HG02981 (cell line): ENCODE measurements around the gene CTIF.

Experiments used
- ATAC-seq: cut with Tn5 transposase; IDR thresholded peaks from one replicate; pipeline ENCODE4 v1.9.1; 2021; ENCODE audit warnings: mild to moderate bottlenecking, moderate library complexity; ENCODE audit not compliant: unreplicated experiment

Gene CTIF

DNA sequence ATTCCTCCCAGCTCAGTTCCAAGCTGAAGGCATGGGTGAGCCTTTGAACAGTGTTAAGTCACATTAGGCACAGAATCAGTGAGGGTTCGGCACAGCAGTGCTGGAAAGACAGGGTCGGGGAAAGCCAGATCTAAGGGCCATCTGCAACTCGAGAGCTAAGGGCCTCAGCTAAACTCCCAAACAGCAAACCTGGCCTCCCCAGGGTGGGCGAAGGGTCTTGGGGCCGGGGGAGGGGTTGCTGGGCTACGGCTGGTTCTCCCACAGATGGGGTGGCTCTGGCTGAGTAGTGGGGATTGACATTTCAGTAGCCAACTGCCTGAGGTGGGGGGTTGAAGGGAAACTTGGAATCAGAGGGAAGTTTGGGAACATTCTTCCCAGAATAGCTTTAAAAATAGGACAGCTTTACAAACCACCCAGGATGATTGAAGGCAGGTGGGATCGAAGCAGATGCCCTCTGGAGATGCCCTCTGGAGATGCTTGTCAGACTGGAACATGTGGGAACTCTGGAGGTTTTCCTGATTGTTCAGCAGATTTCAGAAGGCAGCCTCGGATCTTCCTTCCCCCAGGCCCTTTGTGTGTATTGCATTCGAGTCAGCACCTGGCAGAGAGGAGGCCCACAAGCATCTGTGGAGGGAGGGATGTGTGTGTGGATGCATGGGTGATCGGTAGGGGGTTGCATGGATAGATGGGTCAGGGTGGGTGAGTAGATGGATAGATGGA is 255.6 kb downstream of the CTIF start:
- no peak for ATAC-seq

DNA sequence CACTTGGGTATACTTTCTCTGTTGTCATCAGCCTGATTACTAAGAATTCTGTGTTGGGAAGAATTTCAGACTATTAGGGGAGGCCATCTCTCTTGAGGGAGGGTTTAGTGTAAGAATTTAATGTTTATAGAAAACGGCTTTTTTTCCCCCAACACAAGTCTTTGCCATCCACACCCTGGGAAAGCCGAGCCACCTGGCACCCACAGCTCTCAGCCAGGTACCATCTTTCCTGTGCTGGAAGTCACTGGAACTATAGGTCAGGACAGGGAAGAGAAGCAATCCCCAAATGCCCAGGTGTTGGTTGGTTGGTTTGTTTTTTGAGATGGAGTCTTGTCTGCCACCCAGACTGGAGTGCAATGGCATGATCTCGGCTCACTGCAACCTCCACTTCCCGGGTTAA is 256.9 kb downstream of the CTIF start:
- no peak for ATAC-seq

DNA sequence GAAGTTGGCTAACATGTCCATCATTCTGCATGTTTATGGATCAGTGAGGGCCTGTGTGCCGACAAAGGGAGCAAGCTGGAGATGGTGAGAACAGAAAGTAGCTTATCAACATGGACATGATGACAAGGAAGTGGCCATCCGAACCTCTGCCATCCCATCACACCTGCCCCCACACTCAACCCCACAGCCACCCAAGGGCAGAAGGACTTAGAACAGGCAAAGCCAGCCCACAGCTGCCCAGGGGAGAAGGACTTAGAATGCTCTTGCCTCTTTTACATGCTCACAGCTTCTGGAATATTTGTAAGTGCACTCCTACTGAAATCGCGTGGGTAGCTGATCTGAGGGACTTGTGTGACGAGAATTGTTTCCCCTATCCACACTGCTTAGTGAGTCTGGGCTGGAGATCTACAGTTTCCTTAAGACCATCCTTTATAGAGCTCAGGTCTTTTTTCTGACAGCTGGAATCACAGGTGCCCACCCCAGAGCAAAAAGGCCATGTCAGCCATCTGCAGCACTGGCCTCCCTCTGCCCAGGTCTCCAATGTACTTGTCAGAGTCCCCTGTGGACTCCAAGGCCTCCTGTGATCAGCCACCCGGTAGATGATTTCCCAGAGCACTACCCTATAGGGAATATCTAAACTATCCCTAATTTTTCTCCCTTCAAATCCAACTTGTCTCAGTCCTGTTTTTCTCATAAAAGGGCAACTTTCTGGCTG is 257.8 kb downstream of the CTIF start:
- no peak for ATAC-seq

DNA sequence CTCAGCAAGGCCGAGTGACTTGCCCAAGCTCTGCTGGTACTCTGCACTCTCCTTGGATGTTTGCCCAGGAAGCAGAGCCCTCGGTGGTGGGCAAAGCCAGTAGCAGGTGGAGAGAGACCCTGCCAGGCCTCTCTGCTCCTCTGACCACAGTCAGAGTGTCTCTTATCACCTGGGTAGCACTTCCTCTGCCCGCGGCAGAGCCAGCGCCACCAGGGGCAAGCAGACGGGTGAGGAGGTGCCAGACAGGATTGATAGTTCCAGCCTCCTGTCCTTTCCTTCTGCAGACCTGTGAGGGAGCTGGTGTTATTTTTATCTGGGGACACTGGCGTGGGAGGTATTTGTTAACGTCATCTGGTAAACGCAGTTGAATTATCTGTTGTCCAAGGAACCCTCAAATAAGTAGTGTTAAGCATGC is 259.0 kb downstream of the CTIF start:
- ATAC-seq: no peak

DNA sequence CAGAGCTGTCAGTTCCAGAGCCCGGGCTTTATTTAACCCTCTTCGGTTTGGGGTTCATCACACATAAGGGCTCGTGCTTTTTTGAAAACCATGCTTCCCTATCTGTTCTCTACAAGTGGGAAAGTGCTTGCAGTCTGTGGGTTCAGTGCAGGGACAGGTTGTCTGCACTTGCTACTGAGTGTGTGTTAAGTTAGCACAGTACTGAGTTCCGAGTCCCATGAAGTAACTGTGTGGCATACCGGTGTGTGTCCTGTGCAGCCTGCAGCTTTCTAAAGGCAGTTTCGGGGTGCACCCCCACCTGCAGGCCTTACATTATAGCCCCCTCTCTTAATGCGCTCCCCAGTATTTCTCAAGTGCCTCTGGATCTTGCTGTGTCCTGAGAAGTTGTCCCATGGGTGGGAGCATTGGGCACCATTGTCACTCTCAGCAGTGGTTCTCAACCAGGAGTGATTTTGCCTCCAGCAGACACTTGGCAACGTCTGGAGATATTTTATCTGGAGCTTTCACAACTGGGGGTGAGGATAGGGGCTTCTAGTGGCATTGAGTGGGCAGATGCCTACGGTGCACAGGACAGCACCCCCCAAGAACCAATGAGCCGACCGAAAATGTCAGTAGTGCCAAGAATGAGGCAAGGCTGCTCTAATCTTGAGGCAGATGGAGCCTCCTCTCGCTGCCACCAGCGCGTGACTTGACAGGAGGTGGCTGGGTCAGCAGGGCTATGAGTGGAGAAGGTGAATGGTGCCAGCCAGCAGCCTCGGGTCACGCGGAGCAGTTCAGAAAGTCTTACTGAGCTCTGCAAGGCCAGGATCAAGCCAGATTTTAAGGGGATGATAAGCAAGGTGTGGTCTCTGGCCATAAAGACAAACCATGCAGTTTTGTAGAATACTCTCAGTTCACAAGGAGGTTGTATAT is 259.8 kb downstream of the CTIF start:
- no peak for ATAC-seq

DNA sequence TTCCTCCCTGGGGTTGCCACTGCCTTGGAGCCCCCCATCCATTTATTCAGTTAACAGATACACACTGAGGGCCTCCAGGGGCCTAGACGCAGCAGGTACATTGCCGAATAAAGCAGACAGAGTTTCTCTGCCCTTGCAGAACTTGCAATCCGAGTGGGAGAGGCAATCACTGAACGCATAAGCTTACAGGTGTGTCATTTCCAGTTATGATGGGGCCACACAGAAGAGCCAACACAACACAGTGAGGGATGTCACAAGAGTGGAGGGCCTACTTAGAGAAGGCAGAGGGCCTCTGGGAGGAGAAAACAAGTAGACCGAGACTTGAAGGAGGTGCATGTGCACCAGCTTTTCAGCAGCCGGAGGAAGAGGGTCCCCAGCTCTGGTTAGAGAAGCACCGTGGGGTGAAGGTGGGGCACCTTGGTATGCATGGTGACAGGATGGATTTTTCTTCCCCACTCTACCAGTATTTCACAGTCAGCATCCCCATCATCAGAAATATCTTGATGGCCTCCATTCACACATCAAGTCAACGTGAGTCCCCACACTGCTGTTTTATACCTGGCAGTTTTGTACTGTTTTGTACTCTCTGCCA is 261.0 kb downstream of the CTIF start:
- ATAC-seq: no peak

DNA sequence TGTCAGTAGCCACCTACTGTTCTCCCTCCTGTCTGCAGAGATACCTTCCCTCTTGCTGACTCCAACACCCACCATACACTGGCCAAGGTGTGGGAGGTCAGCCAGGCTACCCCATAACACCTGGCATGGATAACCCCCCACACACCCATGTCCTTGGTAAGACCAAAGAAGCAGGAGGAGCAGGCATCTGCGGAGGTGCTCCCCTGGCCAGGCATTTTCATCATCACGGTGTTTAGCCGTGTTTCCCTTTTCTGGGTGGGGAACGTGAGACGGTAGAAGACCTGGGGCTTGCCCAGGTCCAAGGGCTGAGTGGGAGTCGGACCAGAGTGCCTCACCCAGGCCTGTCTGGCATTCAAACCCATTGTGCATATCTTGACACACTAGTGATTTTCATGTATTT is 261.6 kb downstream of the CTIF start:
- ATAC-seq: no peak

DNA sequence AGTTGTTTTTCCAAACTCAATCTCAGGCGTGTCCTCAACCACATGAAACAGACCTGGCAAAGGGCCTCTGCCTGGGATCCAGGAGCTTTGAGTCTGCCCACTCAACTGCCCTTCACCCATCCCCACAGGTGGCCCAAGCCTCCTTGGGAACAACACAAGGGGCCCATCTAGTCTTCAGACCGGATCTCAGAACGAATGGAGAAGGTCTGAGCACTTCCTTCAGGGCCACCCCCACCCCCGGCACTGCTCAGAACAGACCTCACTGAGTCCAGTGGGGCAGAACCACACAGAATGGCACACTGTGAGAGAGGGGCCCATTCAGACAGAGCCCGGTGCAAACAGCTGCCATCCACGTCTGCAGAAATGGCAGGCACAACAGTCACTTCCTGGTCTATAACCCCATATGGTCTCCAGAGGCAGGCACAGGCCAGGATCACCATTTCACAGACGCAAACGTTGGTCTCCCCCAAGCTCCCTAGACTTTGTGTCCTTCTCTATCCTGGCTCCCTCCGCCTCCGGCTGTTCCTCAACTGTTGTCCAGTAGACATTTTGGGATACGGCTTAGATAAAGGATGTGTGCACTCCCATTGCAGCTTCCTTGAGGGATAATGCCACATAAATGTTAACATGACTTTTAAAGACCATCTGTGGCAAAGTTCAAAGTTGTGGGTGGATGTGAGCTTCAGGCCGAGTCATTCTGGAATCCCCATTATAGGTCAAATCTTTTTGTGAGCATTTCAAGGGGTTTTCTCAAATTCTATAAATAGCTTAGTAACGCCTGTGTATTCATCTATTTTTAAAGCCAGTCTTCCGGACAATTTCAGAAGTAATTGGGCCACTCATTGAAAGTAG is 262.3 kb downstream of the CTIF start:
- ATAC-seq: peak; percentile 55

DNA sequence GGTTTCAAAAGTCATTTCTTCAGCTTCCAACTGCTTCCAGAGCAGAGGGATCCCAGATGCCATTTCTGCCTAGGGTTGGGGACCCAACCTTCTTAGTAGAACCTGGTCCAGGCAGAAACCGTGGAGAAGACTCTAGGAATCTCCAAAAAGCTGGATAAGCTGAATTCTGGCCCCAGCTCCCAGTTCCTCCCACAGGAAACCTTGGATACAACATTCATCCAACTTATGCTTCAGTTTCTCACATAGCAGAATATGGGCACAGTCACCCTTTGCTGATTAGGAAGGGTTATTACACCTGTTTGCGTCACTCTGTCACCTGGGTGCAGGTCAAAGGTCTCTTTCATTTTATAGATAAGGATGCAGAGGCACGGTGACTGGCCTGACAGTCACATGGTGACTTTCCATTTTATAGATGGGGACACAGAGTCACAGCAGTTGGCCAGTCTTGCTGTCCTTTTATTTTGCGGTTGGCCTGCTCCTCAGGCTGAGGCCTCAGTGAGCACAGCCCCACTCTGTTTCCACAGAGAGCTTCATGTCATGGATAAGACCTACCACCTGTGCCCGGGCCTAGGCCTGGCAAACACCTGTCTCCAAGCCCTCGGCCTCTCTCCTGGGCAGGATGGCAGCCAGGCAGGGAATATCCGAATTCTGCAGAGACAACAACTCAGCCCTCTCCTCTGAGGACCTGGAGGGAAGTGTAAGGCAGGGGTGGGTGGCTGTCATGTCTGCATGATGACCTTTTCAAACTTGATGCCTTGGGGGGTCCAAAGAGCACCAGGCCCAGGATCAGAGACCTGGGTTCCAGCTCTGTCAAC is 263.1 kb downstream of the CTIF start:
- no peak for ATAC-seq

DNA sequence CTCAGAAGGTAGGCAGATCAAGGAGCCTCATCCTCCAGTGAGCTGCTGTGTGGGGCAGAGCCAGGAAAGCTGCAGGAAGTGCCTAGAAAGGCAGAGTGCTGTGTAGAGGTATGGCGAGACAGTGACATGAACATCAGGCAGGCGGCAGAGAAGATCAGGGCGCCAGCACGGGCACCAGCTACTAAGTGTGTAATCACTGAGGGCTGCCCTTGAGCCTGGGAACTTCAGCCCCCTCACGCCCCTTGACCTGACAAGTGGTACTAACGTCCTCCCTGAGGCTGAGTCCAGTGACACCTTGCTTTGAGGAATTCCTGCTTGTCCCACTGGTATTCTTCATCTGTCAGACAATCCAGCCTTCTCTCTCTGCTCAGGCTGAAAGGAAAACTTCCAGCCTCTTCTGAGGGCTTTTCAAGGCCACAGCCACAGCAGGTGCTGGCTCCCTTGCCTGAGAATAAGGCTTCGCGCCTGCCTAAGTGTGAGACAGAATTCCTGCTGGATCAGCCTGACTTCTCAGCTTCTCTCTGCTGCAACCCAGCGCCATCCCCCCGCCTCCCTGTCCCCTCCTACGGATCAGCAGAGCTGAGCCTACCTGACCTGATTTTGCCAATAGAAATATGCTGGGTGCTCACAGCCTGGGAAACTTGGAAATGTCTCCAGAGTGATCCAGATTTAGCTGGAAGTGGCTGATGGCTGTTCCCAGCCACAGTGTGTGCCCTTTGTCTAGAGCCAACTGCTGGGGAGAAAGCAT is 263.9 kb downstream of the CTIF start:
- ATAC-seq: no peak

DNA sequence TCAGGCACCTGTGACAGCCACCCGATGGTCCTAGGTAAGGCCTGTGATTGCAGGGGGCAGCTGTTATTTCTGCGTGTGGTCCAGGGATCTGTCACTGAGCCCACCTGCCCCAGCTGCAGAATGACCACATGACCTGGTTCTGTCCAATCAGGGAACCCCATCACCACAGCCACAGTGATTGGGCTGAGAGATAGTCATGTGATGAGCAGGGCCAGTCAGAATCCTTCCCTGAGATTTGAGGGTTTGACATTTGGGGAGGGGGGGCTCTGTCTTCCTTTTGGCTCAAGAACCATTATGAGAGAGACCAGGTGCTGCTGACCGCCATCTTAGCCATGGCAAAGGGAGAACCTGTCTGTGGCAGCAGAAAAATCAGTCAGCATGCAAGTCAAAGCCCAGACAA is 264.7 kb downstream of the CTIF start:
- no peak for ATAC-seq

DNA sequence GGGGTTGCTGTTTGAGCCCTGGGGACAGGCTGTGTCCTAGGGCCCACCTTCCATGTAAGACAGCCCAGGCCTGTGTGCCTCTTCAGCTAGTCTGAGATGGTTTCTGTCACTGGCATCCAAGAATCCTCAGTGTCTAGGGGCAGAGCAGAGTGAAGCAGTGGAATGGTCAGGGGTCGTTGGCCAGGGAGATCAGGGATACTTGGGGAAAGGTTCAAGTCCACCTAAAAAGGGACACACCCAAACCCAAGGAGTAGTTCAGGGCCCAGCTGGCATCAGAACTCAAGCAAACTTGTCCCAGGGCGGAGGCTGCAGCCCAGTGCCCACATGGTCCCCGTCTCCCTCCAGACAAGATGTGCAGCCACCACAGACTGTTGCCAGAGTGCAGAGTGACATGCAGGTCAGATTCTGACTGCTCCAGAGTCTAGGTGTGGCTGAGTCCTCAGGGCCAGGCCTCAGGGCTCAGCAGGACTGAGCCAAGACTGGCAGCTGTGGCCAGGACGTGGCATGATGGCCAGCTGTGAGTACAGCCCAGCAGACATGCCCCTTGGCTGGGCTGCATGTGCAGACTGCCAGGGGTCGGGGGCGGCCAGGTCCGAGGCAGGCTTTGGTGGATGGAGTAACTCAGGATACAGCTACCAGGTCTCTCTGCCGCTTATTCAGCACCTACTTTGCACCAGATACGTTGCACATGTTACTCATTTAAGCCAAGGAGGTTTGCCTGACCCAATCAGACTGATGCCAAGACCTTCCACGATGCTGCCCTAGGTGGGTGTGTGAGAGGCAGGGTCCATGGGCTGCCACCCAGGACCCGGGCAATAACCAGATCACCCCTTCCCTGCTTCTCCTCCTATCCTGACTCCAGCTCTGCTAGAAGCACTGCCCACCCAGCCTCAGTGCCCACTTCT is 265.4 kb downstream of the CTIF start:
- no peak for ATAC-seq

DNA sequence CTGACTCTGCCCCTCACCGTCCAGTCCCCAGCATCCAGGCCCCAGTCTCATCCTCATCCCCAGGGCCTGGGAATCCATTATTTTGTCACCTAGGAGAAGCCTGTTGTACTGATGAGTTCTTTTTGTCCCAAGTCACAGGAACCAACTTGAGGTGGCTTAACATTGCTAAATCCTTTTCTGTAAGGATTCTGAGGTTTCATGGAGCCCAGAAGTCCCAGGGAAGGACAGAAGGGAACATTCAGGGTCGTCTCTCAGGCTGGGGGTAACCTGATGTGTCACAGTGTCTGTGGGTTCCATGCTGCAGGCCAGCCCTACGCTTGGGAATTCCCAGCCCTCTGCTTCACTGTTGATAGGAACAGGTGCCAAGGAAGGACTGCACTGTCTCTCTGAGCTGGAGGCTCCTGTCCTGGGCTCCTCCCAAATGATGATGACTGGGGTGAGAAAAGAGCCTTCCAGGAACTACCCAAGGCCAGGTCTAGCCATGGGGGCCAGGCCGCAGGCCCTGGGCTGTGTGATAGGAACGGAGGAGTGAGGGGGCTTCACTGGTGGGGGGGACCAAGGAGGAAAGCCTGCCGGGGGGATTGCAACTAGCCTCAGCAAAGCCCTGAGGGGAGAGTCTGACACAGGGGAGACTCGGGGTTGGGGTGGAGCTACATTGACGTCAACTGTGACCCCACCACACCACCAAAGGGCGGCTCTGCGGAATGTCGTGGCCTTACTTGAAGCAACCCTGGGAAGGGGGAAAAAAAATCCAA is 266.2 kb downstream of the CTIF start:
- no peak for ATAC-seq

DNA sequence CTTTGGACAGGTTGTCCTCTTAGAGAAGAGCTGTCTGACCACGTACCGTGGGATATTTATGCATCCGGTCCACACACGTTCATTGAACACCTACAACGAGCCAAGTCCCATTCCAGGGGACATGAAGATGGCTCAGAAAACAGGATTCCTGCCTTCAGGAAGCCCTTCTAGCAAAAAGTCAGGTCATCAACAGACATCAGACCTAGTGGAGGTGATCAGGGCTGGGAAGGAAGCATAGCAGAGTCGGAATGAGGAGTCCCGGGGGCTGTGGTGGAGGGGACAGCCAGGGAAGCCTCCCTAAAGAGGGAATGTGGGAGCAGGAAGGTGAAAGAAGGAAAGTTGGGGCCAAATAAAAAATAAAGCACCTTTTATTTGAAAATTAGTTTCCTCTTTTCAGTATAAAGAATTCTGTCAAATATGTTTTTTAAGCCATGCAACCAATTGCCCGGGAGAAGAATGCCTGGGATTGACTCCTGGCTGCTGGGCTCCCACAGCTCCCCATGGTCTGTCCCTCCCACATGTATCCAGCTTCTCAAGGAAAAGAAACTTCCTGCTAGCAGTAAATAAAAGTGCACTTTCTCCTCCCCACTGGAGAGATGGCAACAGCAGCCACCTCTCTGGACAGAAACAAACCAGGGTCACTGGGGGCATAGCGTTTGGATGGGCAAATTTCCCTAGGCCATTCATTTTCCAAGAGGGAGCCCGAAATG is 267.1 kb downstream of the CTIF start:
- no peak for ATAC-seq

DNA sequence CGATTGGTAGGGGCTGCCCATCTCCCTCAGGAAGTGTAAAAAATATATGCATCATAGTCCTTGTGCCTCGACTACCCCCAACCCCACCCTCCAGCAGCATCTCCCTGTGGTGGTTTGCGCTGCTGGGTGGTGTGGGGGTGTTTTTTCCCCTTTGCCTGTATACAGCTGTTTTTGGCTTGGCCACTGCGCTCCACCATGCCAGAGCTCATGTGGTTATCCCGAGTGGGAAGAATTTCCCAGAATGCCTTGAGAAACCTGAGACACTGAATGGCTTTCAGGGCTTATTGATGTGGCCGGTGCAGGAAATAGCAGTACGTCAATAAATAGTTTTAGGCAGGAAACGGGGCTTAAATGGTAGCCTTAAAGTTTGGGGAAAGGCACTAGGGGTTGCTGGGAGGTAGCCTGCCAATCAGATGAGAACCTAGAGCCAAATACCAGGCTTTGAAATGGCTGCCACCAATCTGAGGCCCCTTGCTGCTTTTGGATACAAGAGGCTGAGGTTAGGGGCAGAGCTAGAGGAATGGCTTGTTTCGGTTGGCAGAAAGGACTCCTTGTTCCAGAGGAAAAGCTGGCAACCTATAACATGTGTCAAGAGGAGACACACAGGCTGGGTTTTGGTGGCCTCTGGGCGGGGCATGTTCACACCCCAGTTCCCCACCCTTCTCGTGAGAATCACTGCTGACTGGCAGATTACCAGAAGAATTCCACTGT is 267.9 kb downstream of the CTIF start:
- no peak for ATAC-seq

DNA sequence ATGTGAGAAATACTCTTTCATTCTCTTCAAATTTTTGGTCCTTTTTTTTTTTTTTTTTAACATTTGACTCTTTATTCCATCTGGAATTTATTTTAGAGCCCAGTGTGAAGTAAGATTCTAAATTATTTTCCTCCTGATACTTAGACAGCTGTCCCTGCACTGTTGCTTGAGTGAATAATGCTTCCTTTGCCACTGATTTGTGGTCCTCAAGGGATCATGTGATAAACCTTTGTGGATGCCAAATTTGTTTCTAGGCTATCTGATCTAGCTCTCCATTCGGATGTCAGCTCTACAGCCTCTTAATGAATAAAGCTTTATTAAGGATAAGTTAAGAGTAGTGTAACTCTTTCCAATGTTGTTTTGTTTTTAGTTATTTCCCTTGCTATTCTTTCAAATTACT is 269.6 kb downstream of the CTIF start:
- no peak for ATAC-seq
